ENCODE data around the gene BDNF. TPM values are rescaled to one million over a fixed set of nuclear protein-coding genes. Genes with fewer than 3 reads are reported as not detected.

The BDNF gene
- total and polyA plus RNA-seq, 2 of the 8 experiments (the other 6 are each of a cell fraction or from before 2014, with no cell fraction given) = 2.4 to 5.4 TPM

DNA sequence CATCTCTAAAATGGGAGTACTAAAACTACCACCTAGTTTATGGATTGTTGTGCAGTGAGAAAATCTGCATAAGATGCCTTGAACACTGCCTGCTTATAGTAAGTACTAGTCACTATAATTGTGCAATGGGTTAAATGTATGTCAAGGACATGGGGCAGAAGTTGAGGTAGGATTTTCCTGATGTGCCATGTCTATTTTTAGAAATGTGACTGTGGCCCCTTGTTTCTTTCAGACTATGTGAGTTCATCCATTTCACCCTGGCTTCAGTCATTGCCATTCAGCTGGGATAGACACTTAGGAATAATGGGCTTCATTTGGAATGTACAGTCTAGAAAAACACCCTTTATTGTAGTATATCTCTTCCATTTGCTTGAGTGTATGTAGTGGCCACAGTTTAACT is 51.4 kb downstream of the BDNF start:
- Histone ChIP-seq H3K4me3 (ENCODE audit: extremely low read depth in 1 of 4, insufficient read depth in 2 of 4, low read depth in 3 of 4, low read length in 4 of 4) (no peak overlapping the region), H4K20me1 (replicated peaks in 1 of 2; ENCODE audit: control insufficient read depth in 1 of 2, insufficient read depth in 2 of 2, low read length in 2 of 2) (no peaks in the 10 kb centered on the region), H2BK5ac (ENCODE audit: low read depth, low read length) (no peak overlapping the region), H2BK120ac (replicated peaks; ENCODE audit: low read depth, low read length) (no peak overlapping the region), H3K18ac (ENCODE audit: extremely low read depth, low read length) (no peak overlapping the region), H3K9me3 (ENCODE audit: insufficient read depth in 2 of 2, low read depth in 1 of 2, low read length in 1 of 2) (no peaks in the 10 kb centered on the region), H2BK20ac (ENCODE audit: low read length) (no peak overlapping the region), H3K23me2 (ENCODE audit: low read depth, low read length) (no peaks in the 10 kb centered on the region), H2BK15ac (ENCODE audit: low read length) (no peak overlapping the region), H3K27ac (ENCODE audit: low read depth, low read length) (no peak overlapping the region), H3K23ac (ENCODE audit: insufficient read length) (no peak overlapping the region), H2AFZ (ENCODE audit: low read length) (no peak overlapping the region), H4K5ac (ENCODE audit: insufficient read length, low read depth, low read length) (no peak overlapping the region), H3K4me2 (ENCODE audit: insufficient read depth in 1 of 2, low read depth in 2 of 2, low read length in 2 of 2) (no peak overlapping the region), H3K27me3 (replicated peaks in 1 of 4; ENCODE audit: control insufficient read depth in 3 of 4, extremely low read depth in 1 of 4, insufficient read depth in 3 of 4, low read length in 3 of 4) (no peaks in the 10 kb centered on the region; a peak in 1 of 7 replicates), H3K79me2 (ENCODE audit: control insufficient read depth in 1 of 2, insufficient read depth in 2 of 2, low read length in 2 of 2) (no peaks in the 10 kb centered on the region), H3K36me3 (ENCODE audit: control insufficient read depth in 2 of 4, insufficient read depth in 4 of 4, low read length in 3 of 4) (no peaks in the 10 kb centered on the region), H3K79me1 (ENCODE audit: low read depth, low read length) (no peaks in the 10 kb centered on the region), H3K14ac (ENCODE audit: insufficient read length) (no peak overlapping the region), H3K4me1 (replicated peaks in 1 of 4; ENCODE audit: control insufficient read depth in 3 of 4, insufficient read depth in 4 of 4, low read length in 3 of 4) (peaks cover 2 to 10% (median 2%) of the 10 kb centered on the region in 4 experiments; a peak in 4 of 7 replicates), H2BK12ac (ENCODE audit: low read depth, low read length) (no peak overlapping the region), H4K8ac (ENCODE audit: extremely low read depth, insufficient read depth, low read length) (no peak overlapping the region), H2AK5ac (ENCODE audit: low read depth, low read length) (no peak overlapping the region), H4K91ac (replicated peaks; ENCODE audit: insufficient read length, low read length) (no peak overlapping the region), H3K4ac (replicated peaks; ENCODE audit: insufficient read length, low read depth, low read length) (no peak overlapping the region), H3K9ac (replicated peaks in 1 of 4; ENCODE audit: extremely low read depth in 1 of 4, low read depth in 3 of 4, low read length in 3 of 4) (no peak overlapping the region), H3K56ac (replicated peaks; ENCODE audit: insufficient read length, low read depth, low read length) (no peak overlapping the region)
- ChIA-PET POLR2A (ENCODE audit: partially characterized antibody) (interaction anchor here (0.7 to 6.1 kb wide), 6 partner anchors 9 to 135 kb away, joined by 3 to 35 read pairs (median 6); no protein-coding TSS in a partner anchor), CTCF (ENCODE audit: partially characterized antibody) (interaction anchor here (1.2 to 1.7 kb wide), 3 partner anchors 10 to 50 kb away, joined by 3 to 4 read pairs (median 3); no protein-coding TSS in a partner anchor)
- TF ChIP-seq SP1 (IDR thresholded peaks at IDR 0.05; ENCODE audit: low read depth, low read length) (no peak), YY1 (IDR thresholded peaks at IDR 0.05; ENCODE audit: low read depth, low read length) (no peak), CEBPB (IDR thresholded peaks at IDR 0.05; ENCODE audit: low read depth, low read length) (no peak), EGR1 (IDR thresholded peaks at IDR 0.05; ENCODE audit: borderline replicate concordance, low read depth, low read length) (no peak), TAF7 (optimal IDR thresholded peaks at IDR 0.05; ENCODE audit: borderline replicate concordance, low read depth, low read length) (no peak), POU5F1 (IDR thresholded peaks at IDR 0.05; ENCODE audit: low read depth, low read length) (no peak), NANOG (IDR thresholded peaks at IDR 0.05; ENCODE audit: insufficient read depth, low read depth, low read length, poor library complexity, severe bottlenecking) (no peak), SUZ12 (IDR thresholded peaks at IDR 0.05; ENCODE audit: low read length) (no peak), KDM5A (IDR thresholded peaks at IDR 0.05; ENCODE audit: low read length) (no peak), SIX5 (IDR thresholded peaks at IDR 0.05; ENCODE audit: low read depth, low read length) (no peak), BCL11A (IDR thresholded peaks at IDR 0.05; ENCODE audit: low read depth in 2 of 2, low read length in 2 of 2) (no peak)
- no peak for DNase-seq (ENCODE audit: low read depth in 1 of 2, low spot score in 2 of 2)
- FAIRE-seq = no peak
